HG03139 (cell line): ENCODE data around the gene SNTA1.
"Not testable (repeated sequence)": the region's sequence is repeated elsewhere in the genome, so short reads cannot be mapped to it uniquely, and the experiment has no call there.

Source experiments
- ATAC-seq: cut with Tn5 transposase; IDR thresholded peaks from one replicate; pipeline ENCODE4 v1.9.1; 2021; ENCODE audit not compliant: unreplicated experiment

Gene SNTA1

DNA sequence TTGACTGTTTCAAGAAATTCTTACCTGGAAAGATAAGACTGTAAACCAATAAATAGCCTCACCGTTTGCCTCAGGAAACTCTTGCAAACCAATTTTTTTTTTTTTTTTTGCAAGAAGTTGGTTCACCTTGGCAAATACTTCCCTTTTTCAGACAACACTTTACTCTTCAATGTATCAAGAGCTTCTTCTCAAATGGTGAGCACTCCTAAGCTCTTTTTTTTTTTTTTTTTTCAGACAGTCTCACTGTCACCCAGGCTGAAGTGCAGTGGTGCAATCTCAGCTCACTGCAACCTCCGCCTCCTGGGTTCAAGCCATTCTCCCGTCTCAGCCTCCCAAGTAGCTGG is 22.7 kb upstream of the SNTA1 start:
- ATAC-seq, result no peak

DNA sequence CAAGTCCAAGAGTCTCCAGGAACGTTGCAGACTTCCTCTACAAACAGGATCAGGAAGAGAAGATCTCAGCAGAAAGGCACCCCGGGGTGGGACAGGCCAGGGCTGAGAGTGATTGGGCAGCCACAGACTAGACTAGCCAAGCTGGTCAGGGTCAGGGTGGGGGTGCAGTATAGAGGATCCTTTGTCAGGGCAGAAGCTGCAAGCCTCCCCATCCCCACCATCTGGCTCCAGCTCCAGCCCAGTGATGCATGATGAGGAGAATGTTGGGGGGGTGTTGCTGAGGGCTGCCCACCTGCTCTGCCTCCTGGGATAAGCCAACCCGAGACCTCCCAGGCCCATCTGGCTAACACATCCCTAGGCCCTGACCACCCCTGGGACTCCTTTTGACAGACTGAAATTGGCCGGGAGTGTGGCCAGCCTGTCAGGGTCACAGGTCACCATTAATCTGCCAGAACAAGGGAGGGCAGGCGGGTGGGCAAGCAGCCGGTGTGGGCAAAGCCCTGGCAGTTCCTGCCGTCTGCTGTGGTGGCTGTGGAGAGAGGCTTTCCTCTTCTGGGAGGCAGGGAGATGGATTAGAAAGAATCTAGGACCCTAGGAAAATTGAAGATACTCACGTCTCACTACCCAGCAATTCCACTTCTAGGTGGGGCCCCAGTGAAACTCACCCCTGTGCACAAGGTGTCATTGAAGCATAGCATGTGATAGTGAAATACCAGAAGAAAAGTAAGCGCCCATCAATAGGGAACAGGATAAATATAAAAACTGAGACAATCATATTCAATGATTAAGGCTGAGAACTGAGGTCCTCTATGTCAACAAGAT is 22.1 kb upstream of the SNTA1 start:
- ATAC-seq, result no peak

DNA sequence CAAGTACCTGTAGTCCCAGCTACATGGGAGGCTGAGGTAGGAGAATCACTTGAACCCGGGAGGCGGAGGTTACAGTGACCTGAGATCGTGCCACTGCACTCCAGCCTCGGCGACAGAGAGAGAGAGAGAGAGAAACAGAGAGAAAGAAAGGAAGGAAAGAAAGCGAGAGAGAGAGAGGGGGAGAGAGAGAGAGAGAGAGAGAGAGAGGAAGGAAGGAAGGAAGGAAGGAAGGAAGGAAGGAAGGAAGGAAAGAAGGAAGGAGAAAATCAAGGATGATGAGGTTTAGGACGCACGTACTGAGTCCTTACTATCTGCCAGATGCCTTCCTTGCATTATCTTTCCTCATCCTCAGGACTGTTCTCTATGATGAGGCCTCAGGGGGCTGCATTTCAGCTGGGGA is 21.2 kb upstream of the SNTA1 start:
- ATAC-seq, result not testable (repeated sequence)

DNA sequence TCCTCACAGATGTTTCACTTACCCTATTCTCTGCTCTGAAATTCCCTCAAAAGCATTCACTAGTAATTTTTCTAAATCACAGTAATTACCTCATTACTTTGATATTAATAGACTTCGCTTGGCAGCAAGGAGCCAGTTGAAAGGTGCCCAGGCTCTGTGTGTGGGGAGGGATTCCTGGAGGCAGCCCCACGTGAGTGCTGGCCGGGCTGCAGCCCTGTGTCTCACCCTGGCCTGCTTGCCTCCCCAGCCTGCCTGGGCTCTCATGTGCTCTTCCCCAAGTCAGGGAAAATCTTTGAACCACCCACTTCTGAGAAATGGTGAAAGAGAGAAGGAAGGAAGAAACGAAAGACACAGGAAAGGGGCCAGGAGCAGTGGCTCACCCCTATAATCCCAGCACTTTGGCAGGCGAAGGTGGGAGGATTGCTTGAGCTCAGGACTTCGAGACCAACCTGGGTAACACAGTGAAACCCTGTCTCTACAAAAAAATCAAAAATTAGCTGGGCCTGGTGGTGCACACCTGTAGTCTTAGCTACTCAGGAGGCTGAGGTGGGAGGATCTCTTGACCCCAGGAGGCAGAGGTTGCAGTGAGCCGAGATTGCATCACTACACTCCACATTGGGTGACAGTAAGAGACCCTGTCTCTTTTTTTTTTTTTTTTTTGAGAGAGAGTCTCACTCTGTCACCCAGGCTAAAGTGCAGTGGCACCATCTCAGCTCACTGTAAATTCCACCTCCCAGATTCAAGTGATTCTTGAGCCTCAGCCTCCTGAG is 20.0 kb upstream of the SNTA1 start:
- ATAC-seq, result no peak

DNA sequence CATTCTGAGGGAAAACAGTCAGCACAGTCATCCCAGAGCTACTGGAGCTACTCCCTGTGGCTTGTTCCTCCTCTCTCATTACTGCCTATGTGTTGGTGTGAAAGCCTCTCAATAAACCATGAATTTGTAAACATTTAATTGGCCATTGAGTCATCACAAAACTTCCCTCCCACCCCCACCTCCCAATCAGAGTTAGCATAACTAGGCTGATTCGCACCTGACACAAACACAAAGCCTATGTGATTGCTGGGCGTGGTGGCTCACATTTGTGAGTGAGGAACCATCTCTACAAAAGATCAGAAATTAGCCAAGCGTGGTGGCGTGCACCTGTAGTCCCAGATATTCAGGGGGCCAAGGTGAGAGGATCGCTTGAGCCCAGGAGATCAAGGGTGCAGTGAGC is 17.1 kb upstream of the SNTA1 start:
- no peak for ATAC-seq

DNA sequence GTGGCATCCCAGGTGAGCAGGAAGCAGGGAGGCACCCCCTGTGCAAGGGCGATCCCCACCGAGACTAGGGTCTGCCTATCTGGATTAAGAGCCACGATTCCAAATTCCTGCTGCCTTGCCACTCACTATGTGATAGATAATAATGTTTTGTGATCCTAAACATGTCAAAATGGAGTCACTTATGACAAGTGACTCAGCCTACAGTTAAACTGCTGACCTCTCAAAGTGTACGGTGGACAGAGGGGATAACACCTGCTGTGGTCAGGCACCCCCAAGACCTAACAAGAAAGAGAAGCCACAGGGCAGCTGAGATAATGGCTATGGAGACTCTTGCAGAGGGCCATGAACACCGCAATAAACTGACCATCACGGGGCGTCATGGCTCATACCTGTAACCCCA is 16.0 kb upstream of the SNTA1 start:
- no peak for ATAC-seq

DNA sequence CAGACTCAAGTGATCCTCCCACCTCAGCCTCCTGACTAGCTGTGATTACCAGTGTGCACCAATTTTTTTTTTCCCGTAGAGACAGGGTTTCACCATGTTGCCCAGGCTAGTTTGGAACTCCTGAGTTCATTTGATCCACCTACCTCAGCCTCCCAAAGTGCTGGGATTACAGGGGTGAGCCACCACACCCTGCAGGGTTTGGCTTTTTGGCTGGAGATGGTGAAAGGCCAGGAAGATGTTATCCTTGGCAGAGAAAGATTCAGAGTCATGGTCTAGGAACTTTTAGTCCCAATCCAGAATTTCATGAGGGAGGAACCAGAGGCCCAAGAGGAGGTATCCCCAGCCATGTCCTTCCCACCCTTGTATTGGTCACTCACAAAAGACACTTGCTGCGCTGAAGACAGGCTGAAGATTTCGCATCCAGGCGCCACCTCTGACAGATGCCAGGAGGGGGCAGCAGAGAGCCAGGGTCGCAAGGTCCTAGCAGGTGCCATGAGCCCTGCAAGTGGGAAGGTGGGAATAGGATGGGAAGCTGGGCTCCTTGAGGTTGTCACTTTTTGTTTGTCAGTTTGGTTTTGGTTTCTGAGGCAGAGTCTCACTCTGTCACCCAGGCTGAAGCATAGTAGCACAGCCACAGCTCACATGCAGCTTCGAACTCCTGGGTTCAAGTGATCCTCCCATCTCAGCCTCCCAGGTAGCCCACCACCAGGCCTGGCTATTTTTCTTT is 13.5 kb upstream of the SNTA1 start:
- not testable (repeated sequence) for ATAC-seq

DNA sequence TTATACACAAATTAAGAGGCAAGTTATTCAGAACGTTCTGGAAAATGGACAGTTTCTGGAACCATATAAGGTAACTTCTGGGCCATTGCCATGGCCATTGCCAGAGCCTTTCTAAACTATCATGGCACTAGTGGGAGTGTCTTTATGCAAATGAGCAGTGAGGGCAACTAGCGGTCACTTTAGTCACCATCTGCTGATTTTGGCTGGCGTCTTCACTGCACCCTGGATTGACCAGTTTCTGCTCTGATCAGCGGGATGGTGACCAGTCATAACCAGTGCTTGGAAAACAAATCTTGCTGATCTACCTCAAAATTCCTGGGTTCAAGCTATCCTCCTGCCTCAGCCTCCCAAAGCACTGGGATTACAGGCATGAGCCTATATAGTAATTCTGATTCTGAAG is 7.3 kb upstream of the SNTA1 start:
- no peak for ATAC-seq

DNA sequence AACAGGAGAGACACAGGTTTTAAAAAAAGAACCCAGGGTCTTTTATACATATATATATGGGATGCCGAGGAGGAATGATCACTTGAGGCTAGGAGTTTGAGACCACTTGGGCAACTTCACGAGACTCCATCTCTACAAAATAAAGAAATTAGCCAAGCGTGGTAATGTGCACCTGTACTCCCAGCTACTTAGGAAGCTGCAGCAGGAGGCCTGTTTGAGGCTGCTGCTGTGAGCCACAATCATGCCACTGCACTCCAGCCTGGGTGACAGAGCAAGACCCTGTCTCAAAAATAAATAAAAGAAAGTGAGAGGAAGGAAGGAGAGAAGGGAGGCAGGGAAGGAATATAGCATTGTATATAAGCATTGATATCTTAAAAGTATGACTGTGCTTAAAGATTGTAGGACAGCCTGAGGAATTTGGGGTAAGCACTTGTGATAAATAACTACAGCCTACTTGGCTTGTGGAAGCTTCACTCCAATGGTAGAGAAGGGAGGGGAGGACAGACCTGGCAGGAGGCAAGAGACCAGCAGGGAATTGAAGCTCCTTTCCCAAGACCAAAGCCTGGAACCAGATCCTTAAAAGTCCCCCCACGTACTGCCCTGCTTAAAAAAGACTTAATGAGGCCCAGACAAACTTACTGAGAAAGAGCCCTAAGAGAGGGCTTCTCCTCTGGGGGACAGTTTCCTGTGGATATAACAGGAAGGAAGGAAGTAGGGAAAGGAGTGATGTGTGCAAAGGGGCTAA is 2.5 kb upstream of the SNTA1 start:
- ATAC-seq, result no peak

DNA sequence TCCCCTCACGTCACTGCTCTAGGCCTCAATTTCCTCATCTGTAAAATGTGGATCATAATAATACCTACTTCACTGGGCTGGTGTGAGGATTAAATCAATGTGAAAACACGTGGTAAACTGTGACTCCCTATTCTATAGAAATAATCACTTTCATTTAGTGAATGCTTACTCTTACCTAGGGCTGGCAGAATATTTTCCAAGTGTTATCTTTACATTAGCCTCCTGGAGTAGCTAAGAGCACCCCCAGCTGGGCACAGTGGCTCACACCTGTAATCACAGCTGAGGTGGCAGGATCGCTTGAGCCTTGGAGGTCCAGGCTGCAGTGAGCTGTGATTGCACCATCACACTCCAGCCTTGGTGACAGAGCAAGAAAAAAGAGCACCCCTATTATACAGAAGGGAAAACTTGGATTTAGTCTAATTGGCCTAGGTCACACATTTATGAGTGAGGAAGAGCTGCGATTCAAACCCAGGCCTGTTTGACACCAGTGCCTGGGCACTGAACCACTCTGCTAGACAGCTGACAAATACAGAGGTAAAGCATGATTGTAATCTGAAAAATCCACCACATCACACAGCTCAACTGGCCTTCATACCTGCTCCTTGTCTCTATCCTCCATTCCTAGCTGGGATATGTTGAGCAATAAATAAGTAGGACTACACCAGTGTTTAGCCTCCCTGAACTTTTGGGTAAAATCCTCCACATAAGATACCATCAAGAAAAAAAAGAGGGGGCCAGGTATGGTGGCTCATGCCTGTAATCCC is 1.4 kb upstream of the SNTA1 start:
- no peak for ATAC-seq

DNA sequence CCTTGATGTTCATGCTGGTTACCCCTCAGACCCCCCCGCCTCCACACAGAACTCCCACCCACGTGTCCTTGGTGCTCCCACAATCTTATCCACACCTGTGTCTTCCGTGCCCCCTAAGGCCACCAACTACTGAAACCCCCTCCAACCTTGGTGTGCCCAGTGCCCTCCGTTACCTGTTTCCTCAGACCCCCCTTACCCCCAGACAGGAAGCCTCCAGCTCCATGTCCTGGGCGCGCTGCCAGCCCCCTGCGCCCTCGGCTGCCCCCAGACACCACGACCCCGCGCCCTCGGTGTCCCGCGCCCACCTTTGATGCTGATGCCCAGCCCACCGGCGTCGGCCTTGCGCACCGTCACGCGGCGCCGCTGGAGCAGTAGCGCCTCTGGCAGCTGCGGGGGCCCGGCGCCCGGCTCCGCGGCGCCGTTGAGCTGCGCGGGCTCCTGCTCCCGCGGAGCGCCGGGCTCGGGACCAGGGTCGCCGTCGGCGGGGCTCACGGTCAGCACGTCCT is 504 bp downstream of the SNTA1 start:
- ATAC-seq, result peak; percentile 6

DNA sequence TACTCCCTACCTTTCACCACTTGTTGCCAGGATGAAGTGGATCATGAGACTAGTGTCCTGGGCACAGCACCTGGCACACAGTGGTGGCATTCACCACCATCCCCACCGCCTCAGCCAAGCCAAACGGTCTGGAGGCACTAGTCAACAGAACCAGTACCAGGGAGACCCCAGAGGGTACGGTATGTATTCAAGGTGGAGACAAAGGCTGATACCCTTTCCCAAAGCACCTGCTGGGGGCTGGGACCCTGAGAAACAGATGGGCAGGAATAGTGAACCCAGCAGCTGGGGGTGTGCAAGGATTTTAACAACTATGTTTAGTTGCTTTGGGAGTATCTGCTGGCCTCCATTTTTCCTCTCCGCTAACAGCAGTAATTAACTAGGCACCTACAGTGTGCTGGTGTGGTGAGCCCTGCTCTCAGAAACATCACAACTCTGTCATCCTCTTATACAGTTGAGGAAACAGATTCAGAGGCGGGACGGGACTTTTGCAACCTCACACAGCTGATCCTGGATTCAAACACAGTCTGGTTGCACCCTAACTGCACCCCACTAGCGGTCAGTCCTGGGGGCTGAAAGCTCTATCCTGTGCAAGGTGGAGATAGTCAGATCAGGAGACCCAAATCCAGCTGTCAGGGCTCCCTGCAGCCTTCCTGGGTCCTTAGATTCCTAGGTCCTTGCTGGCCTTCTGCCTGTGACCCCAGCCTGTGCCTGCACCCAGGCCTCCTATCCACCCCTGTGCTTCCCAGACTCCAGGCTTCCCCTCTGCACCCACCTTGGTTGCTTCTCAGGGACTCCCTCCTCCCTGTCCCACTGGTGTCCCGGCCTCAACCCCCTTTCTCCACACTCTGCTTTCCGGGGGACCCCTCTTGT is 1.2 kb downstream of the SNTA1 start:
- no peak for ATAC-seq

DNA sequence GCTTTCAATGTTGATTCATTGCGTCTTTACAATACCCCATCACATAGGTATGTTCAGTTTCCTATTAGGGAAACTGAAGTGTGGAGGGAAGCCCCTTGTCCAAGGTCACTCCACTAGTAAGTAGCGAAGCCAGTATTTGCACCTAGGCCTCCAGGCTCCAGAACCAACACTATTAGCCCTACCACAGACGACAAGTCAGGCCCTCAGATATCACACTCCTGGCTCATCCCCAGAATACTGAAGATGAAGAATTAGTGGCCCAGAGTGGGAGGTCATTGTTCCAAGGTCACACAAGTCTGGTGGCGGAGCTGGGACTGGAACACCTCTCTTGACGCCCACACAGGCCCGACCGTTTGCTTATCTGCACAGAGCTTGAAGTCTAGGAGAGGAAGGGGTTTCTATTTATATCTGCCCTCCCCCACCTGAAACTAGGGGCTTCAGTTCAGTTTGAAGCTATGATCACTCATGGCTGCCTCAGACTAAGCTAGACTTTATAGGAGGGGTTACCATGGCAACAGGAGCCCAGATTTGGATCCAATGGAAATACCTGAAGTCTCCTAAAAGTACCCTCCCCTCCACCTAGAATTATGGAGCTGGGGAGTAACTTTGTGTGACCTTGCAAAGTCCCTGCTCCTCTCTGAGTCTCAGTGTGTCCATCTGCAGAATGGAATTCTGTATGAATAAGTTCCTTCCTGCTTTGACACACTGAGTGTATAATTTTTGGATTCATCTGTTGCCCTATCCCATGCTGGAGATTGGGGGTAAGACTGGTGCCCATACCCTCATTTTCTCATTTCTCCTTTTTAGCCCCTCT is 2.2 kb downstream of the SNTA1 start:
- no peak for ATAC-seq

DNA sequence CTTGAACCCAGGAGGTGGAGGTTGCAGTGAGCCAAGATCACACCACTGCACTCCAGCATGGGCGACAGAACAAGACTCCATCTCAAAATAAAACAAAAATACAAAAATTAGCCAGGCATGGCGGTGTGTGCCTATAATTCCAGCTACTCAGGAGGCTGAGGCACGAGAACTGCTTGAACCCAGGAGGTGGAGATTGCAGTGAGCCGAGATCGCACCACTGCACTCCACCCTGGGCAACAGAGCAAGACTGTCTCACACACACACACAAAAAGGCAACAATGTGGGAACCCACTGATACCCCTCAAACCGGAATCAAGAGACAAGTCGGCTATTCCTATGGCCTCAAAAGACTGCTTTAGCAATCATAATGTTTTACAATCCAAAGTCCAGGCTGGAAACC is 3.0 kb downstream of the SNTA1 start:
- not testable (repeated sequence) for ATAC-seq

DNA sequence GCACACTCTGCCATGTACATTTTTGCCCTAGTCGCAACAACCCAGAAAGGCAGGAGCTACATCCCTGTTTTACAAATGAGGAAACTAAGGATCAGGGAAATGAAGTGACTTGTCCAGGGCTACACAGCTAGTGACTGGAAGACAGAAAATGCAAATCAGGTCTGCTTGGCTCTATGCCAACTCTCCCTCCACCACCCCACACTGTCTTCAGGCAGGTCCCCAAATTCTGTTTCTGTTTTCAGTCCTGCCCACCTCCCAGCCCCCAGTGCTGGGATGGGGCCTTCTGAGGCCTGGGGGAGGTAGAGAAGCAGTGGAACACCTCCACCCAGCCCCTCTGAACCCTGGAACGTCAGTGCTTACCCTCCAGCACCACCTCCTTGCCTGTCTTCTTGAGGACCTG is 5.1 kb downstream of the SNTA1 start:
- no peak for ATAC-seq

DNA sequence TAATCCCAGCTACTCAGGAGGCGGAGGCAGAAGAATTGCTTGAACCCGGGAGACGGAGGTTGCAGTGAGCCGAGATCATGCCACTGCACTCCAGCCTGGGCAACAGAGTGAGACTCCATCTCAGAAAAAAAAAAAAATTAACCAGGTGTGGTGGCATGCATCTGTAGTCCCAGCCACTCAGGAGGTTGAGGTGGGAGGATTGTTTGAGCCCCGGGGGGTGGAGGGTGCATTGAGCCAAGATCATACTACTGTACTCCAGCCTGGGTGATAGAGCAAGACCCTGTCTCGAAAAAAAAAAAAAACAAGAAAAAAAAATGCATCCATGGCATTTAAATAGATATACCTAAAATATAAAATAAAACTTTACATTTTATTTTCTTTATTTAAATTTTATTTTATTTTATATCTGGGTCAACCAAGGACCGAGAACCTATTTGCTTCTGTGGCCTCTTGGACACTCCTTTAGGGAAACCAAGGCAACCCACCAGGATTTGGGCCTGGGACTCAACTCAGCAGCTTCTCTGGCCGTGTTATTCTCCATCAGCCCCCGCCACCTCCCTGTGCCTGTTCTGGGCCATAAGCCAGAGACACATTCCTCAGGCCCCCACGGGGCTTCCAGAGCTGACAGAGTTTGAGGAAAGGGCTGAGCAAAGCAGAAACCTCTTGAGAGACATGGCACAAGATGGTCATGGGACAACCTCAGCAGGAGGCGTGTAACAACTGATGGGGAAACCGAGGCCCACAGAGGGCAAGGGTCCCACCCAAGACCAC is 6.2 kb downstream of the SNTA1 start:
- ATAC-seq, result no peak

DNA sequence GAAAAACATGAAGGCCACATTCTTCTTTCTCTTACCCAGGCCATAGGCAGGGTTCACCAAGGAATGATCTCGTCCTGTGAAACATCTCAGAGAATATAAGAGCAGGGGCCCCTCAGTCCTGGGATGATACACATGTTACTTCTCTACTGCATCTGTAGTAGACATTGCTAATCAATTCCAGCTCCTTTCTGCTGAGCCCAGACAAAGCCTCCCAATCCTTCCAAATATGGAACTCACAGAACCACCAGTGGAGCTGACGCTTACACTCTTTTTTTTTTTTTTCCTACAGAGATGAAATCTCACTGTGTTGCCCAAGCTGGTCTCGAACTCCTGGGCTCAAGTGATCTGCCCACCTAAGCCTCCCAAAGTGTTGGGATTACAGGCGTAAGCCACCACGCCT is 9.1 kb downstream of the SNTA1 start:
- no peak for ATAC-seq
